ENCODE measurements around the gene UNC93B1.

UNC93B1 gene

GRCh38 chr11:68003846-68004550, at the start of gene UNC93B1:
TSS of gene UNC93B1 (minus strand) at chr11:68004097. CDS start at chr11:68004043, 54 bp downstream.
- peak; percentile 58 to 78 for DNase-seq

- no peak for DNase-seq
Measured at GRCh38 chr11:68053117-68053516, 49.2 kb upstream of the UNC93B1 start.

GRCh38 chr11:68052137-68052873, 48.4 kb upstream of the UNC93B1 start:
- no peak for DNase-seq

- peak; percentile 26 to 42 for DNase-seq
Measured at GRCh38 chr11:68051191-68052136, 47.6 kb upstream of the UNC93B1 start.

GRCh38 chr11:68050371-68050841, 46.5 kb upstream of the UNC93B1 start:
- DNase-seq = no peak

- DNase-seq = no peak
Measured at GRCh38 chr11:68049509-68050370, 45.8 kb upstream of the UNC93B1 start.

- no peak for DNase-seq
Measured at GRCh38 chr11:68048681-68049508, 45.0 kb upstream of the UNC93B1 start.

- no peak for DNase-seq
Measured at GRCh38 chr11:68047437-68048290, 43.8 kb upstream of the UNC93B1 start.

- DNase-seq = no peak
Measured at GRCh38 chr11:68044898-68045351, 41.0 kb upstream of the UNC93B1 start.

GRCh38 chr11:68044145-68044813, 40.4 kb upstream of the UNC93B1 start:
- DNase-seq = peak; percentile 41 to 75

- peak; percentile 33 to 62 for DNase-seq
Measured at GRCh38 chr11:68043349-68044144, 39.6 kb upstream of the UNC93B1 start.

GRCh38 chr11:68043029-68043348, 39.1 kb upstream of the UNC93B1 start:
- DNase-seq = no peak

GRCh38 chr11:68042219-68043028, 38.5 kb upstream of the UNC93B1 start:
- DNase-seq = no peak

GRCh38 chr11:68041617-68042218, 37.8 kb upstream of the UNC93B1 start:
- no peak for DNase-seq

- DNase-seq = no peak
Measured at GRCh38 chr11:68040957-68041591, 37.2 kb upstream of the UNC93B1 start.

GRCh38 chr11:68040101-68040956, 36.4 kb upstream of the UNC93B1 start:
- DNase-seq = no peak

Data from NCI-H2081 (cell line).